HepG2 (cell line): ENCODE measurements around the gene RAPH1. TPM values are rescaled to one million over a fixed set of nuclear protein-coding genes. Genes with fewer than 3 reads are reported as not detected.

ENCODE experiments used
- ATAC-seq: fragments of 200-7000 bp; cut with Tn5 transposase; 3 replicates; pipeline ENCODE4 v1.9.1; 2020; ENCODE audit warnings: mild to moderate bottlenecking, moderate library complexity
- BruUV-seq: library from RNA; stranded (reverse); fragments of 400-500 nt; replicated peaks from 2 replicates; lab custom pipeline; 2021; lab: Mats Ljungman, UMichigan
- CTCF ChIA-PET: fragments of 300-600 bp; formaldehyde crosslinking; extraction: SDS; loops from one replicate; lab custom pipeline; 2021; ENCODE audit warnings: low total read pairs, inconsistent platforms, low intra/inter-chr PET ratio; lab: Yijun Ruan, JAX
- POLR2A ChIA-PET: fragments of 350-600 bp; sonication (Branson Sonifier 250); formaldehyde crosslinking; loops from one replicate; lab custom pipeline; 2020; ENCODE audit warnings: antibody characterized with exemption, inconsistent platforms; lab: Yijun Ruan, JAX
- DNase-seq: peaks from one replicate; pipeline ENCODE4 v3.0.0-alpha.2; 2015; ENCODE audit warnings: low spot score
- FAIRE-seq: peaks from 3 replicates; lab custom pipeline; 2011; peaks lifted over from hg19 to GRCh38; lab: Jason Lieb, UNC
- H2AFZ ChIP-seq: one replicate; pipeline ENCODE4 v1.6.1; 2011; ENCODE audit warnings: low read length, inconsistent platforms
- H3K27ac ChIP-seq: fragments of 300-600 bp; 3 replicates; pipeline ENCODE4 v1.8.0; 2011; ENCODE audit warnings: mixed run types, mild to moderate bottlenecking, mixed read lengths, low read length, inconsistent platforms; ENCODE audit not compliant: insufficient read depth; ENCODE audit errors: extremely low read length
- H3K27me3 ChIP-seq, 2 experiments: fragments of 200-600 bp in 1 of 2; 2 replicates in 1 of 2; 3 replicates in 1 of 2; pipeline versions ENCODE4 v1.6.0 to v1.8.0; 2011; ENCODE audit warnings: low read length in 2 of 2, mild to moderate bottlenecking in 2 of 2, moderate library complexity in 2 of 2, inconsistent platforms in 1 of 2; ENCODE audit not compliant: insufficient read depth in 2 of 2, control insufficient read depth in 1 of 2
- H3K36me3 ChIP-seq, 2 experiments: fragments of 200-600 bp in 1 of 2; replicated peaks in 1 of 2; 2 replicates in 1 of 2; 3 replicates in 1 of 2; pipeline versions ENCODE4 v1.5.1 to v1.8.0; 2011; ENCODE audit warnings: low read length in 2 of 2, inconsistent platforms in 1 of 2; ENCODE audit not compliant: insufficient read depth in 2 of 2, control insufficient read depth in 1 of 2
- H3K4me1 ChIP-seq: 2 replicates; pipeline ENCODE4 v1.5.1; 2012; ENCODE audit warnings: low read length, inconsistent platforms; ENCODE audit not compliant: insufficient read depth
- H3K4me2 ChIP-seq: 2 replicates; pipeline ENCODE4 v1.6.0; 2011; ENCODE audit warnings: low read depth, low read length, inconsistent platforms
- H3K4me3 ChIP-seq, 3 experiments: fragments of 200-600 bp in 1 of 3; sonication (generic), shearing (Covaris generic) in 1 of 3; replicated peaks in 1 of 3; 2 replicates each; pipeline ENCODE4 v1.5.1; 2011 to 2016; ENCODE audit warnings: low read length in 3 of 3, inconsistent platforms in 2 of 3, low read depth in 2 of 3, mild to moderate bottlenecking in 2 of 3, control low read depth in 1 of 3, mixed read lengths in 1 of 3; ENCODE audit not compliant: insufficient read depth in 1 of 3
- H3K79me2 ChIP-seq: one replicate; pipeline ENCODE4 v1.6.1; 2011; ENCODE audit warnings: low read length, inconsistent platforms; ENCODE audit not compliant: insufficient read depth
- H3K9ac ChIP-seq: 2 replicates; pipeline ENCODE4 v1.6.0; 2011; ENCODE audit warnings: mild to moderate bottlenecking, low read depth, low read length, inconsistent platforms; ENCODE audit not compliant: insufficient read depth
- H3K9me3 ChIP-seq: 2 replicates; pipeline ENCODE4 v1.5.1; 2012; ENCODE audit warnings: mild to moderate bottlenecking, low read length
- H4K20me1 ChIP-seq: 2 replicates; pipeline ENCODE4 v1.6.0; 2011; ENCODE audit warnings: inconsistent platforms, mild to moderate bottlenecking, low read length, moderate library complexity; ENCODE audit not compliant: insufficient read depth
- ADNP ChIP-seq: sonication (generic); formaldehyde crosslinking; IDR thresholded peaks from 2 replicates; pipeline ENCODE4 v1.4.0; 2020; ENCODE audit warnings: missing genetic modification reagents
- ATF7-NPFF ChIP-seq: sonication (generic); formaldehyde crosslinking; IDR thresholded peaks from 2 replicates; pipeline ENCODE4 v1.8.1; 2023; ENCODE audit warnings: mild to moderate bottlenecking, low read depth, missing genetic modification reagents, moderate library complexity
- HMGA1 ChIP-seq: sonication (generic); formaldehyde crosslinking; conservative IDR thresholded peaks from 2 replicates; pipeline ENCODE4 v1.4.0; 2020; ENCODE audit warnings: missing genetic modification reagents
- MEF2D ChIP-seq: sonication (generic); formaldehyde crosslinking; IDR thresholded peaks from 2 replicates; pipeline ENCODE4 v1.5.1; 2020; ENCODE audit warnings: mild to moderate bottlenecking, missing genetic modification reagents
- SUZ12 ChIP-seq: fragments of 150-350 bp; IDR thresholded peaks from 2 replicates; pipeline ENCODE4 v1.6.1; 2014; ENCODE audit warnings: low read depth, low read length
- ZNF546 ChIP-seq: sonication (generic); formaldehyde crosslinking; conservative IDR thresholded peaks from 2 replicates; pipeline ENCODE4 v1.8.1; 2023; ENCODE audit warnings: mild to moderate bottlenecking, missing genetic modification reagents
- ZNF761 ChIP-seq: sonication (generic); formaldehyde crosslinking; conservative IDR thresholded peaks from 2 replicates; pipeline ENCODE4 v1.4.0; 2020; ENCODE audit warnings: mild to moderate bottlenecking, missing genetic modification reagents
- WGBS: methylation state at CpG from one replicate; pipeline ENCODE4 v1.1.6; 2017; ENCODE audit warnings: low lambda C conversion rate; 5-methylcytosine and 5-hydroxymethylcytosine counted together
- in situ Hi-C: cut with HindIII; loops from 2 replicates; pipeline ENCODE4 v1.10.0; 2017; ENCODE audit warnings: low pct_unique_long_range_greater_than_20kb; ENCODE audit not compliant: extremely low pct_ligation_motif_present
- intact Hi-C: fragments of 100-400 bp; cut with micrococcal nuclease; formaldehyde crosslinking; loops from one replicate; pipeline ENCODE4 v1.10.0; 2022; ENCODE audit not compliant: unreplicated experiment
- polyA plus RNA-seq, 8 experiments: library from polyadenylated mRNA; depleted of rRNA in 3 of 8; stranded (reverse) in 7 of 8; unstranded in 1 of 8; fragments of >200 nt; fragmentation: Illumina TruSeq in 4 of 8; extraction: Trizol in 4 of 8; gene quantifications; 2 replicates each; pipeline versions ENCODE4 v1.2.1 to v1.2.3, GENCODE V29; 2011 to 2016; ENCODE audit warnings: low read depth in 4 of 8, missing spikeins in 1 of 8, mixed read lengths in 1 of 8; ENCODE audit not compliant: insufficient read depth in 1 of 8
- total RNA-seq, 5 experiments: library from RNA; depleted of rRNA; stranded (reverse); fragments of >200 nt; fragmentation: Illumina TruSeq; extraction: Trizol; gene quantifications; 2 replicates each; pipeline ENCODE4 v1.2.3, GENCODE V29; 2016; ENCODE audit warnings: low read depth in 1 of 5
- TF ChIP-seq, protein P1 (sequence below): sonication (generic); formaldehyde crosslinking; IDR thresholded peaks from 2 replicates; pipeline ENCODE4 v1.5.0; 2020; ENCODE audit warnings: mild to moderate bottlenecking, missing genetic modification reagents

The RAPH1 gene
- total and polyA plus RNA-seq, 2 of the 13 experiments (the other 11 are each of a cell fraction or from before 2014, with no cell fraction given) = 5.3 to 6.7 TPM

DNA sequence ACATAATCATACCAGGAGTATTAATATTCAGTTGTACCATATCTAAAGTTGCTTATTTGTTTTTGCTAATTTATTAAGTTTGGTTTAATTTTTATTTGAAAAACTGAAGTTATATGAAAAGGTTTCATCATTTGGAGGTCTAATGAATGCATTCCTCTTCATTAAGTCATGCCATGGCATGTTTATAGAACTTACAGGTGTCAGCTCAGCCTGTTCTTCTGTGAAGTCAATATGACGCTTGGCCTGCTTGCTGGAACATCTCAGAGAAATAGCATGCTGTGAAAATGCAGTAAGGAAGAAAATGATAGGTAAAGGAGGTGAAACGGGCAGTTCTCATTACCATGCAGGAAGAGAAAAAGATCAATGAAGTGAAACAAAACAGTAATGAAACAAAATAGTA, 58.2 kb downstream of the RAPH1 start:
- FAIRE-seq (no peak), ATAC-seq (no peak)
- Histone ChIP-seq H3K4me1 (no peaks in the 10 kb centered on the region), H3K9ac (no peak overlapping the region), H3K9me3 (no peaks in the 10 kb centered on the region), H2AFZ (no peak overlapping the region), H3K79me2 (no peaks in the 10 kb centered on the region), H3K27ac (no peak overlapping the region)
- intact Hi-C loops = no loop called here
- no TSS peak for BruUV-seq
- 95% methylated on average over 2 of the region's 2 CpGs for WGBS
- CTCF ChIA-PET = no interaction called here
- TF ChIP-seq, protein P1, sequence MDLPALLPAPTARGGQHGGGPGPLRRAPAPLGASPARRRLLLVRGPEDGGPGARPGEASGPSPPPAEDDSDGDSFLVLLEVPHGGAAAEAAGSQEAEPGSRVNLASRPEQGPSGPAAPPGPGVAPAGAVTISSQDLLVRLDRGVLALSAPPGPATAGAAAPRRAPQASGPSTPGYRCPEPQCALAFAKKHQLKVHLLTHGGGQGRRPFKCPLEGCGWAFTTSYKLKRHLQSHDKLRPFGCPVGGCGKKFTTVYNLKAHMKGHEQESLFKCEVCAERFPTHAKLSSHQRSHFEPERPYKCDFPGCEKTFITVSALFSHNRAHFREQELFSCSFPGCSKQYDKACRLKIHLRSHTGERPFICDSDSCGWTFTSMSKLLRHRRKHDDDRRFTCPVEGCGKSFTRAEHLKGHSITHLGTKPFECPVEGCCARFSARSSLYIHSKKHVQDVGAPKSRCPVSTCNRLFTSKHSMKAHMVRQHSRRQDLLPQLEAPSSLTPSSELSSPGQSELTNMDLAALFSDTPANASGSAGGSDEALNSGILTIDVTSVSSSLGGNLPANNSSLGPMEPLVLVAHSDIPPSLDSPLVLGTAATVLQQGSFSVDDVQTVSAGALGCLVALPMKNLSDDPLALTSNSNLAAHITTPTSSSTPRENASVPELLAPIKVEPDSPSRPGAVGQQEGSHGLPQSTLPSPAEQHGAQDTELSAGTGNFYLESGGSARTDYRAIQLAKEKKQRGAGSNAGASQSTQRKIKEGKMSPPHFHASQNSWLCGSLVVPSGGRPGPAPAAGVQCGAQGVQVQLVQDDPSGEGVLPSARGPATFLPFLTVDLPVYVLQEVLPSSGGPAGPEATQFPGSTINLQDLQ (CRISPR knock-in tag) = no peak
- no peak for TF ChIP-seq ZNF761 (CRISPR knock-in tag)
- no peak for TF ChIP-seq MEF2D (CRISPR knock-in tag)
- no peak for TF ChIP-seq HMGA1 (CRISPR knock-in tag)
- TF ChIP-seq ADNP (CRISPR knock-in tag) = no peak
- no peak for TF ChIP-seq ATF7-NPFF (CRISPR knock-in tag)
- no peak for TF ChIP-seq SUZ12
- no peak for TF ChIP-seq ZNF546 (CRISPR knock-in tag)
- TF ChIP-seq, all 625 proteins: peak for 0
- Histone ChIP-seq H3K4me3 (no peak overlapping the region), H3K27me3 (no peaks in the 10 kb centered on the region), H3K36me3 (no peaks in the 10 kb centered on the region; a peak in 1 of 5 replicates), H4K20me1 (no peaks in the 10 kb centered on the region), H3K4me2 (no peak overlapping the region)
- in situ Hi-C loops = loop anchor here (10.0 kb wide), 1 partner anchor 178 kb away; no protein-coding TSS in a partner anchor
- no peak for DNase-seq
- POLR2A ChIA-PET = no interaction called here
